GM19193 (cell line): ENCODE results near the gene LMNB1.

Experiments
- POLR2A ChIP-seq: IDR thresholded peaks from 4 replicates; pipeline ENCODE4 v1.6.1; 2011; ENCODE audit not compliant: insufficient read depth, insufficient read length; ENCODE audit errors: extremely low read depth

Gene LMNB1

GRCh38 chr5:126869005-126869451 lies 92.1 kb downstream of the LMNB1 start:
- no peak for TF ChIP-seq POLR2A

DNA sequence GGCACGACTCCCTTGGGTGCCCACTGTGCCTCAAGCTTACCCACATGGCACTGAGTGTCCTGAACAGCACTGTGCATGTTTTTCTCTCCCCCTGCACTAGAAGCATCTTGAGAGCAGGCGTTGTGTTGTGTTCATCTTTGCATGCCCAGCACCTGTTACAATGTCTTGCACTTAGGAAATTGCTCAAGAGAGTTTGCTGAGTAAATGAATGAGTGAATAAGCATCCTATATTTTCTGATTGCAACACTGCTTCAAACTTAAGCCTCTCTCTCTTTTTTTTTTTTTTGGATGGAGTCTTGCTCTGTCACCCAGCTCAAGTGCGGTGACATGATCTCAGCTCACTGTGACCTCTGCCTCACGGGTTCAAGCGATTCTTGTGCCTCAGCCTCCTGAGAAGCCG lies 94.5 kb downstream of the LMNB1 start:
- no peak for TF ChIP-seq POLR2A

GRCh38 chr5:126872561-126873354 lies 95.8 kb downstream of the LMNB1 start:
- TF ChIP-seq POLR2A = no peak

DNA sequence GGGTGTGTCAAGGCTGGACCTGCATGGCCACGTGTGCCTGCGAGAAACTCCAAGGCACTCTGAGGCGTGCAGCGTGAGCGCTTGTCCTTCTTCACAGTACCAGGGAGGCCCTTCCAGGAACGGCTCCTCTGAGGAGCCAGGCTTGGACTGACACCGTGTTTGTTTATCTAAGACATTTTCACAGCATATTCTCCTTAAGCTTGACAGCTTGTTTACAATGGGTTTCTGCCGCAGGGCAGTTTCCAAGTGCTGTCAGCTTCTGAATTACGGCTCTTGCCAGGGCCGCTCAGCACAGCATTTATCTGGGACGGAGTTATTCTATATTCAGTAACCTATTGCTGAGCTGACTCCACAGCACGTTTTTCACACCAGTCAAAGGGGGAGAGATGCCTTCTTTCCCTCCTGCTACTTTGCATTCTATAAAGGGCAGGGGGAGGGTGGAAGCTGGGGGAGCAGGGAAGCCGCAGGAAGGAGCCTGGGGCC lies 98.4 kb downstream of the LMNB1 start:
- no peak for TF ChIP-seq POLR2A

DNA sequence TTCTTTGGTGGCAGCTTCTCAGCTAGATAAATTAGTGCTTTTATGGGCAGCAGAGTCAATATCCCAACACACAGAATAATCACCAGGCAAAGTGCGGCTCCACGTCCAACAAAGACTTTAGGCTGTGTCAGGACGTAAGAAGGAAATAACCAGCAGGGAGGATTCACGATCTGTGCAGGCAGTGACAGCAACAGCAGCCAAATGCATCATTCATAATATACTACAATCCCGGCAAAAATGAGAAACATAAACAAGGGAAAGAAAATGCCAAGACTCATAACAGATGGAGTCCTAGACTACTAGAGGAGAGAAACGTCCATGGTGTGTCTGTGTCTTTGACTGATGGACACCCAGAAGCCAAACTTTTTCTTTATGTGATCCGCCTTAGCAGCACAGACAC lies 100.7 kb downstream of the LMNB1 start:
- no peak for TF ChIP-seq POLR2A

DNA sequence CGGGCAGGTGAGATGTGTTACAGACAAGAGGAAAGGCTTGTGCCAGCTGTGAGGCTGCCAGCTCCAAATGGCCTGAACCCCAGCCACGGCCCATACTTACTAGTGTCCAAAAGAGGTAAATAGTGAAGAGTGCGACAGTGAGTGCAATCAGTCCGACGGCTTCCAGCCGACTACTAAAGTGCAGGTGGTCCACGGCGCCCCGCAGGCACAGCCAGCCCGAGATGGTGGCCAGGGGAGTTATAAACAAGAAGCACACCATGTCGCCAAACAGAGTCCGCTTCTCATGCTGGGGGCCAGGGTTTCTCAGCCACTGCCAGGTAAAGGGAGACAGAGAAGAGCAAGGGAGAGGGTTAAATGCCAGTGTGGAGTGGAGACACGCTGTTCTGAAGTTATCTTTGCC lies 101.1 kb downstream of the LMNB1 start:
- TF ChIP-seq POLR2A = no peak

DNA sequence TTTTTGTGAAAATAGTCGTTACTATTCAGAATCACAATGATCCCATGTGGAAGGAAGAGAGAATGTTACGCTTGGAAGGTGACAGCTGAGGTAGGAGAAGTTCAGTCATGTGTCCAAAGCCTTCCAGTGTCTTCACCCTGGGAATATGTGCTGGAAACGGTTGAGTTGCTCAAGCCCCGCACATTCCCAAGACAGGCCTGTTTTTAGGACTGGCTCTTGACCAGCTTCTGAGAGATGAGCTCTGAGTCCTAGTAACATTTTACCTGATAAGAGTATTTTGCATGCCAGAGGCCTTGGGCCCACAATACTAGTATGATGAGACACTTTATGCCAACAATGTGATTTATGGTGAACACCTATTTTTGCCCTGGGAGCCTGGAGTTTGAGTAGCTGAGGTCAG lies 101.7 kb downstream of the LMNB1 start:
- TF ChIP-seq POLR2A = no peak

GRCh38 chr5:126881821-126882600 lies 105.1 kb downstream of the LMNB1 start:
- no peak for TF ChIP-seq POLR2A

- TF ChIP-seq POLR2A = no peak
Observed at GRCh38 chr5:126883564-126884245, 106.8 kb downstream of the LMNB1 start.

DNA sequence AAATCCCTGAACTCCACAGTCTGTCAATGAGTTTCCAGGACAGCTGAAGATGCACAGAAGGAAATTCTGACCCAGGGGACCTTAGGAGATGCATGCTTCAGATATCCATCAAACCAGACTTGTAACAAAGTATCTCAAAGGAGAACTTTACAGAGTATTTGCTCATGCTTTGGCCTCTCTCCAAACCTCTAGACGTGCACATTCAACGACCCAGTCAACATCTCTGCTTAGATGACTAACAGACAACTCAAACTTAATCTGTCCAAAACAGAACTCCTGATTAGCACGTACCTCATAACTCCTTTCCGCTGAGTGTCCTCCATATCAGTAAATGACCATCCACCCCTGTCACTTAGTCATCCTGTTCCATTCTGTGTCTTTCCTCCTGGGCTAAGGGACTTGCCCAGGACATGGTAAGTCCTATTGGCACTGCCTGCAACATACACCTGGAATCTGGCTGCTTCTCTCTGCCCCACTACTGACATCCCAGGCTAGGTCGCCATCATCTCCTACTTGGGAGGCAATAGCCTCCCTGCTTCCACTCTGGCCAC lies 107.4 kb downstream of the LMNB1 start:
- TF ChIP-seq POLR2A = no peak
